ENCODE data around the gene RPL13A. TPM values are rescaled to one million over a fixed set of nuclear protein-coding genes. Genes with fewer than 3 reads are reported as not detected.

RPL13A gene
- total and polyA plus RNA-seq, 2 of the 13 experiments (the other 11 are each of a cell fraction or from before 2014, with no cell fraction given), result 2,601 to 3,407 TPM

- H3K79me2 ChIP-seq (ENCODE audit: insufficient read depth, low read length), result peaks cover 5% of the 10 kb centered on the region
- H3K36me3 ChIP-seq (replicated peaks in 1 of 2; ENCODE audit: control insufficient read depth in 1 of 2, insufficient read depth in 2 of 2, low read length in 2 of 2), result peaks cover 9 to 17% of the 10 kb centered on the region in 2 experiments
- POLR2A ChIA-PET, result interaction anchor here (1.0 to 1.8 kb wide), 7 partner anchors 9 to 67 kb away, joined by 3 to 7 read pairs (median 4); partner anchors contain the start of genes ALDH16A1, FCGRT and RPL13A
- no peak overlapping the region for H3K9ac ChIP-seq (ENCODE audit: insufficient read depth, low read depth, low read length)
- FAIRE-seq (peak; percentile 57), DNase-seq (ENCODE audit: low spot score) (peak; percentile 74), ATAC-seq (peak; percentile 62)
- H3K27ac ChIP-seq (ENCODE audit: extremely low read length, insufficient read depth, low read length), result no peak overlapping the region
- H3K27me3 ChIP-seq (ENCODE audit: control insufficient read depth in 1 of 2, insufficient read depth in 2 of 2, low read length in 2 of 2), result no peaks in the 10 kb centered on the region
- no peak overlapping the region for H2AFZ ChIP-seq (ENCODE audit: low read length)
- H3K4me3 ChIP-seq (replicated peaks in 1 of 3; ENCODE audit: insufficient read depth in 1 of 3, low read depth in 2 of 3, low read length in 3 of 3), result peak overlapping the region in 1 of 3 experiments; percentile 46; a peak in 1 of 6 replicates
- no peaks in the 10 kb centered on the region for H3K9me3 ChIP-seq (ENCODE audit: low read length)
- BruUV-seq (replicated peaks), result no TSS peak
- peaks cover 57% of the 10 kb centered on the region for H3K4me1 ChIP-seq (ENCODE audit: insufficient read depth, low read length)
- intact Hi-C loops (cut with micrococcal nuclease; ENCODE audit: unreplicated experiment), result loop anchor here (1.0 kb wide), 1 partner anchor 67 kb away; no protein-coding TSS in a partner anchor
- 26% methylated on average over 11 of the region's 14 CpGs for WGBS (ENCODE audit: low lambda C conversion rate)
- CTCF ChIA-PET (ENCODE audit: low intra/inter-chr PET ratio, low total read pairs), result interaction anchor here (0.9 to 2.5 kb wide), 2 partner anchors 36 to 44 kb away, joined by 3 to 28 read pairs; no protein-coding TSS in a partner anchor
- peak overlapping the region; percentile 68 for H3K4me2 ChIP-seq (ENCODE audit: low read depth, low read length)
- H4K20me1 ChIP-seq (ENCODE audit: insufficient read depth, low read length), result peaks cover 17% of the 10 kb centered on the region; the same call in 1 of the 2 replicates
- in situ Hi-C loops (cut with HindIII; ENCODE audit: extremely low pct_ligation_motif_present, low pct_unique_long_range_greater_than_20kb), result no loop called here
- TF ChIP-seq RFX5 (IDR thresholded peaks at IDR 0.05; ENCODE audit: low read depth, low read length) (no peak), MLXIP (CRISPR knock-in tag; IDR thresholded peaks at IDR 0.05; ENCODE audit: borderline replicate concordance) (no peak), STAG1 (CRISPR knock-in tag; IDR thresholded peaks at IDR 0.05) (peak; percentile 88), GATA4 (IDR thresholded peaks at IDR 0.05; ENCODE audit: borderline replicate concordance, low read depth) (no peak), ATF7-NPFF (CRISPR knock-in tag; IDR thresholded peaks at IDR 0.05; ENCODE audit: low read depth) (no peak), HMG20B (CRISPR knock-in tag; conservative IDR thresholded peaks at IDR 0.05) (no peak), SIX4 (CRISPR knock-in tag; IDR thresholded peaks at IDR 0.05) (peak; percentile 92), GABPB1 (CRISPR knock-in tag; IDR thresholded peaks at IDR 0.05) (no peak), ZNF33A (CRISPR knock-in tag; IDR thresholded peaks at IDR 0.05; ENCODE audit: borderline replicate concordance) (no peak), ZNF496 (CRISPR knock-in tag; IDR thresholded peaks at IDR 0.05; ENCODE audit: insufficient replicate concordance) (no peak), MYPOP (CRISPR knock-in tag; IDR thresholded peaks at IDR 0.05) (no peak), ZMYM3 (CRISPR knock-in tag; IDR thresholded peaks at IDR 0.05) (peak; percentile 87), THAP11 (CRISPR knock-in tag; IDR thresholded peaks at IDR 0.05) (peak; percentile 23; the same call in 1 of the 2 replicates), RCOR2 (CRISPR knock-in tag; IDR thresholded peaks at IDR 0.05) (peak; percentile 51; the same call in 1 of the 2 replicates), ZFY (CRISPR knock-in tag; IDR thresholded peaks at IDR 0.05) (peak; percentile 19; the same call in 1 of the 2 replicates), ZNF205 (CRISPR knock-in tag; IDR thresholded peaks at IDR 0.05) (no peak), RAD21 (CRISPR knock-in tag; IDR thresholded peaks at IDR 0.05) (peak; percentile 68), ZBTB33 (CRISPR knock-in tag; IDR thresholded peaks at IDR 0.05) (0 out of 2 replicates have a peak, but pooled peaks have one; percentile 22), ZNF263 (CRISPR knock-in tag; IDR thresholded peaks at IDR 0.05) (no peak)
Measured at GRCh38 chr19:49502866-49503581, 15.6 kb downstream of the RPL13A start.

Data from HepG2 (cell line).